CD4-positive, CD25-positive, alpha-beta regulatory T cell (primary cell): ENCODE measurements around the gene RNF144A. TPM values are rescaled to one million over a fixed set of nuclear protein-coding genes. Genes with fewer than 3 reads are reported as not detected.
A peak's percentile ranks its signal among the peaks of the same experiment; 100 is the strongest.

Experiments used
- ATAC-seq, 2 donors: fragments of 150-1000 bp; cut with Tn5 transposase; one replicate each; pipeline ENCODE4 v1.10.0; 2021; ENCODE audit warnings: low read depth in 2 of 2, moderate number of reproducible peaks in 2 of 2, moderate library complexity in 1 of 2
- DNase-seq, 3 donors: peaks; one replicate each; pipeline versions ENCODE4 v3.0.0 to v3.0.0-alpha.2; 2012 to 2022; ENCODE audit warnings: mixed read lengths in 1 of 3
- H3K27ac ChIP-seq: one replicate; pipeline ENCODE4 v1.7.0; 2013; ENCODE audit warnings: mild to moderate bottlenecking, low read length; ENCODE audit not compliant: insufficient read depth, poor library complexity, severe bottlenecking
- H3K27me3 ChIP-seq: one replicate; pipeline ENCODE4 v1.7.0; 2013; ENCODE audit warnings: low read length; ENCODE audit not compliant: control insufficient read depth, insufficient read depth
- H3K36me3 ChIP-seq: one replicate; pipeline ENCODE4 v1.7.0; 2013; ENCODE audit warnings: mild to moderate bottlenecking, low read length, moderate library complexity; ENCODE audit not compliant: control insufficient read depth, insufficient read depth
- H3K4me1 ChIP-seq: 2 replicates; pipeline ENCODE4 v1.7.0; 2013; ENCODE audit warnings: mild to moderate bottlenecking, low read length; ENCODE audit not compliant: insufficient read depth, control insufficient read depth, poor library complexity, severe bottlenecking
- H3K4me3 ChIP-seq: one replicate; pipeline ENCODE4 v1.7.0; 2013; ENCODE audit warnings: low read depth, mild to moderate bottlenecking, low read length, moderate library complexity
- H3K9me3 ChIP-seq, 2 experiments: 1 replicate in 1 of 2; 2 replicates in 1 of 2; pipeline ENCODE4 v1.7.0; 2013; ENCODE audit warnings: low read length in 2 of 2, mild to moderate bottlenecking in 1 of 2, moderate library complexity in 1 of 2; ENCODE audit not compliant: control insufficient read depth in 2 of 2
- H3K27ac Mint-ChIP-seq, 3 donors: one replicate each; pipeline ENCODE4 v1.8.0; 2020 to 2022; ENCODE audit warnings: mild to moderate bottlenecking in 3 of 3, mixed read lengths in 3 of 3, moderate library complexity in 2 of 3
- H3K27me3 Mint-ChIP-seq: one replicate; pipeline ENCODE4 v1.8.0; 2022; ENCODE audit warnings: mild to moderate bottlenecking, mixed read lengths
- H3K36me3 Mint-ChIP-seq: one replicate; pipeline ENCODE4 v1.8.0; 2020; ENCODE audit warnings: mixed read lengths
- H3K4me1 Mint-ChIP-seq, 4 donors: one replicate each; pipeline ENCODE4 v1.8.0; 2020 to 2022; ENCODE audit warnings: mixed read lengths in 4 of 4, mild to moderate bottlenecking in 1 of 4
- H3K4me3 Mint-ChIP-seq, 4 donors: one replicate each; pipeline ENCODE4 v1.8.0; 2020 to 2022; ENCODE audit warnings: mild to moderate bottlenecking in 4 of 4, mixed read lengths in 4 of 4, moderate library complexity in 3 of 4
- H3K9me3 Mint-ChIP-seq, 7 donors: one replicate each; pipeline ENCODE4 v1.8.0; 2020 to 2022; ENCODE audit warnings: mixed read lengths in 7 of 7, mild to moderate bottlenecking in 3 of 7, moderate library complexity in 2 of 7
- polyA plus RNA-seq, 4 donors: library from polyadenylated mRNA; unstranded; fragments of 300-500 nt; fragmentation: Illumina TruSeq; gene quantifications; one replicate each; pipeline ENCODE4 v1.2.3, GENCODE V29; 2021
- total RNA-seq: library from RNA; stranded (reverse); gene quantifications from one replicate; pipeline ENCODE4 v1.2.3, GENCODE V29; 2022

The RNF144A gene
- total and polyA plus RNA-seq, 5 donors from 2014 or later, result 4.8 to 11.4 (median 8.3) TPM

DNA sequence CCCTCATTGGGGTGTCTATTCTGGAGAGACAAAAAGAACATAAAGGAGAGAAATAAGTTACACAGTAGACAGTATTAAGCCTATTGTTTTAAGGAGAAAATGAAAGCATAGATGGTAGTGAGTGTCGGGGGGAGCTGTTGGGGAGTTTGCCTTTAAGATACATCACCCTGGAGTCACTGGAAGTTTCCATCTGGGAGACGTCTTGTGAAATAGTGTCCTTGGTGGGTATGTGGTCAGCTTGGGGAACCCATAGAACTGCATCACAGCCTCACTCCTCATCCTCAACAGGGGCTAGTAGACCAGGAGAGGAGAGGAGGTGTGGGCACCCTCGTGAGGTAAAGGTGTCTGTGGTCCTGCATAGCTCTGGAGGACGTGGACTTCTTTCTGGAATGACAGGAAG is 60.6 kb downstream of the RNF144A start:
- no peak overlapping the region for H3K4me3 Mint-ChIP-seq
- no peaks in the 10 kb centered on the region for H3K4me1 ChIP-seq
- DNase-seq (no peak), ATAC-seq (no peak)
- no peaks in the 10 kb centered on the region for H3K36me3 ChIP-seq
- H3K27ac ChIP-seq, result no peak overlapping the region
- H3K4me1 Mint-ChIP-seq, result peaks cover 0 to 32% (median 10%) of the 10 kb centered on the region in 4 donors
- peaks cover 0 to 3% (median 0%) of the 10 kb centered on the region in 7 donors for H3K9me3 Mint-ChIP-seq
- H3K27me3 ChIP-seq, result no peaks in the 10 kb centered on the region
- H3K9me3 ChIP-seq, result no peaks in the 10 kb centered on the region
- H3K27me3 Mint-ChIP-seq, result peaks cover 4% of the 10 kb centered on the region
- no peak overlapping the region for H3K4me3 ChIP-seq
- no peak overlapping the region for H3K27ac Mint-ChIP-seq
- peaks cover 25% of the 10 kb centered on the region for H3K36me3 Mint-ChIP-seq

DNA sequence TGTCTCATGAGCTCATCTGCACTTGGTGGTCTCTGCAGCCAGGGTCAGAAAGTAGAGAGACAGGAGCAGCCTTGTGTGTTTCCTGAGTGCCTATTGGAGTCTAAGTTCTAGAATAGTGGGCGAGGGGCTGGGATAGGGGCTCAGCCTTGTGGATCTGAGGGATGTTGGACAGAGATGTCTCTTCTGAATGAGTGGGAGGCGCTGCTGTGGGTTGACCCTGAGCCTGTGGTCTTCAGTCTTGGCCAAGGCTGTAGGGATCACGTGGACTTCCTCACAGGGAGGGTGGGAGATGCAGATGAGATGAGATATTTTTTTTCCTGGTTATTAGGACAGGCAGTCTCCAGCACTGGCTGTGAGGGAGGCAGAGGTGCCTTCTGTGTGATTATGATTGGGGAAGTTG is 61.8 kb downstream of the RNF144A start:
- no peaks in the 10 kb centered on the region for H3K4me1 ChIP-seq
- no peaks in the 10 kb centered on the region for H3K36me3 ChIP-seq
- Mint-ChIP-seq H3K9me3 (peaks cover 0 to 3% (median 0%) of the 10 kb centered on the region in 7 donors), H3K27me3 (peaks cover 4% of the 10 kb centered on the region), H3K4me3 (no peak overlapping the region), H3K4me1 (peaks cover 0 to 42% (median 11%) of the 10 kb centered on the region in 4 donors), H3K27ac (peak overlapping the region in 1 of 3 donors; percentile 79), H3K36me3 (peaks cover 21% of the 10 kb centered on the region)
- H3K9me3 ChIP-seq, result no peaks in the 10 kb centered on the region
- no peak overlapping the region for H3K27ac ChIP-seq
- H3K27me3 ChIP-seq, result no peaks in the 10 kb centered on the region
- no peak overlapping the region for H3K4me3 ChIP-seq
- DNase-seq (no peak), ATAC-seq (no peak)

GRCh38 chr2:6982449-6982848 is 65.2 kb downstream of the RNF144A start:
- no peaks in the 10 kb centered on the region for H3K36me3 ChIP-seq
- ATAC-seq (no peak), DNase-seq (no peak)
- no peaks in the 10 kb centered on the region for H3K4me1 ChIP-seq
- H3K9me3 Mint-ChIP-seq, result peaks cover 0 to 3% (median 0%) of the 10 kb centered on the region in 7 donors
- H3K4me3 Mint-ChIP-seq, result no peak overlapping the region
- no peak overlapping the region for H3K4me3 ChIP-seq
- H3K27ac ChIP-seq, result no peak overlapping the region
- peaks cover 21% of the 10 kb centered on the region for H3K36me3 Mint-ChIP-seq
- no peaks in the 10 kb centered on the region for H3K9me3 ChIP-seq
- no peaks in the 10 kb centered on the region for H3K27me3 ChIP-seq
- H3K27ac Mint-ChIP-seq, result no peak overlapping the region
- peaks cover 0 to 71% (median 16%) of the 10 kb centered on the region in 4 donors for H3K4me1 Mint-ChIP-seq
- H3K27me3 Mint-ChIP-seq, result peaks cover 4% of the 10 kb centered on the region

DNA sequence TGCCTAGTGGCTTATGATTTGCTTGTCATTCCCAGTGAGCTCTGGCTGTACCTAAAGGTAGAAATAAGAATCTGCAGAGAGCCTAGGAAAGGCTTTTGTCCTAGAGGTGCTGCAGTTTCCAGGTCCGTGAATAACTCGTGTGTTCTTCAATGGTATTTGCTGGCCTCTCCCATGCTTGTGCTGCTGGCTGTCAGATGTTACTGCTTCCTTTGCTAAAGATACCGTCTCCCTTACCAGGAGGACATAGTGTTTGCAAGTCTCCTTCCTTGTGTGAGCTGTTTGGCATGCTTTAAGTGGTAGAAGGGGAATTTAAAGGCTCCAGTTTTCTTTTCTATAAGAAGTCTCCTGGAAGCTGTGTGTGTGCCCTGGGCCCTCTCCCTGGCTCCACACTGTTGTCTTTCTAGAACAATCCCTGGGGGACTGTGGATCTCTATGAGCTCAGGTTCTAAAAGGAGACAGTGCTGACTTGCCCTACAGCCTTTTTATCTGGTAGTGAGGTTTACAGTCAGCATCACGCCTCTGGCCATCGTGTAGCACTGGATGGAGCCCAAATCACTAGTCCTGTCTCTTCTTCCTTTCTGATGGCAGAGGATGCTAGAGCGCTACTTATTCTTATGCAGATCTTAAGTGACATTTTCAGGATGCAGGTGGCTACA is 65.8 kb downstream of the RNF144A start:
- peaks cover 4% of the 10 kb centered on the region for H3K27me3 Mint-ChIP-seq
- no peak overlapping the region for H3K27ac ChIP-seq
- no peak overlapping the region for H3K4me3 Mint-ChIP-seq
- H3K36me3 ChIP-seq, result no peaks in the 10 kb centered on the region
- no peaks in the 10 kb centered on the region for H3K27me3 ChIP-seq
- H3K4me1 ChIP-seq, result no peaks in the 10 kb centered on the region
- H3K9me3 ChIP-seq, result no peaks in the 10 kb centered on the region
- no peak for DNase-seq
- peaks cover 21% of the 10 kb centered on the region for H3K36me3 Mint-ChIP-seq
- peaks cover 0 to 70% (median 15%) of the 10 kb centered on the region in 4 donors for H3K4me1 Mint-ChIP-seq
- no peak for ATAC-seq
- peaks cover 0 to 3% (median 0%) of the 10 kb centered on the region in 7 donors for H3K9me3 Mint-ChIP-seq
- peak overlapping the region in 1 of 3 donors; percentile 34 for H3K27ac Mint-ChIP-seq
- no peak overlapping the region for H3K4me3 ChIP-seq

- Mint-ChIP-seq H3K27ac (no peak overlapping the region), H3K4me3 (no peak overlapping the region), H3K36me3 (peaks cover 27% of the 10 kb centered on the region), H3K4me1 (peaks cover 0 to 54% (median 12%) of the 10 kb centered on the region in 4 donors), H3K9me3 (peaks cover 0 to 3% (median 0%) of the 10 kb centered on the region in 7 donors), H3K27me3 (no peaks in the 10 kb centered on the region)
- H3K27me3 ChIP-seq, result no peaks in the 10 kb centered on the region
- H3K27ac ChIP-seq, result no peak overlapping the region
- no peaks in the 10 kb centered on the region for H3K4me1 ChIP-seq
- H3K4me3 ChIP-seq, result no peak overlapping the region
- peaks cover 0 to 3% of the 10 kb centered on the region in 2 experiments for H3K9me3 ChIP-seq
- ATAC-seq, result no peak
- no peaks in the 10 kb centered on the region for H3K36me3 ChIP-seq
- no peak for DNase-seq
Observed at GRCh38 chr2:6986301-6986911, 69.2 kb downstream of the RNF144A start.

- ATAC-seq, result no peak
- DNase-seq, result no peak
- no peaks in the 10 kb centered on the region for H3K27me3 ChIP-seq
- no peaks in the 10 kb centered on the region for H3K4me1 ChIP-seq
- H3K27me3 Mint-ChIP-seq, result no peaks in the 10 kb centered on the region
- H3K36me3 Mint-ChIP-seq, result peaks cover 22% of the 10 kb centered on the region
- H3K9me3 ChIP-seq, result peaks cover 0 to 3% of the 10 kb centered on the region in 2 experiments
- H3K4me3 ChIP-seq, result no peak overlapping the region
- peaks cover 0 to 49% (median 12%) of the 10 kb centered on the region in 4 donors for H3K4me1 Mint-ChIP-seq
- peaks cover 0 to 3% (median 0%) of the 10 kb centered on the region in 7 donors for H3K9me3 Mint-ChIP-seq
- no peak overlapping the region for H3K4me3 Mint-ChIP-seq
- H3K27ac ChIP-seq, result no peak overlapping the region
- H3K36me3 ChIP-seq, result no peaks in the 10 kb centered on the region
- peak overlapping the region in 1 of 3 donors; percentile 51 for H3K27ac Mint-ChIP-seq
Observed at GRCh38 chr2:6986912-6987361, 69.7 kb downstream of the RNF144A start.

DNA sequence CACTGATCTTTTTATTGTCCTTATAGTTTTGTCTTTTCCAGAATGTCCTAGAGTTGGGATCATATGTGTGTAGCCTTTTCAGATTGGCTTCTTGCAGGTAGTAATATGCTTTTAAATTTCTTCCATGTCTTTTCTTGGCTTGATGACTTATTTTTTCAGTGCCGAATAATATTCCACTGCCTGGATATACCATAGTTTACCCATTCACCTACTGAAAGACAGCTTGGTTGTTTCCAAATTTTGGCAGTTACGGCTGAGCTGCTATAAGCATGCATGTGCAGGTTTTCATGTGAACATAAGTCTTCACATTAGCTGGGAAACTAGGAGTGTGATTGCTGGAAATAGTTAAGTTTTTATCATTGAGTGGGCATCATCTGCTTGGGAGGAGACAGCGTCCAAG is 73.7 kb downstream of the RNF144A start:
- Histone ChIP-seq H3K4me1 (no peaks in the 10 kb centered on the region), H3K4me3 (no peak overlapping the region), H3K36me3 (no peaks in the 10 kb centered on the region), H3K27ac (no peak overlapping the region), H3K9me3 (peaks cover 0 to 3% of the 10 kb centered on the region in 2 experiments), H3K27me3 (no peaks in the 10 kb centered on the region)
- Mint-ChIP-seq H3K36me3 (peaks cover 20% of the 10 kb centered on the region), H3K4me1 (peaks cover 0 to 27% (median 7%) of the 10 kb centered on the region in 4 donors), H3K9me3 (peaks cover 0 to 3% (median 0%) of the 10 kb centered on the region in 7 donors), H3K27me3 (no peaks in the 10 kb centered on the region), H3K27ac (no peak overlapping the region), H3K4me3 (no peak overlapping the region)
- ATAC-seq, result no peak
- no peak for DNase-seq
